ENCODE data around the gene PRDM15.

PRDM15 gene

GRCh38 chr21:41906770-41907169, 27.6 kb upstream of the PRDM15 start:
- FAIRE-seq: no peak

GRCh38 chr21:41903559-41904351, 24.6 kb upstream of the PRDM15 start:
- no peak for FAIRE-seq

- no peak for FAIRE-seq
These were observed 23.8 kb upstream of the PRDM15 start for GRCh38 chr21:41902946-41903345.

GRCh38 chr21:41901782-41902181, 22.6 kb upstream of the PRDM15 start:
- FAIRE-seq: no peak

- FAIRE-seq: no peak
These were observed 22.0 kb upstream of the PRDM15 start for GRCh38 chr21:41901099-41901498.

GRCh38 chr21:41900401-41900800, 21.3 kb upstream of the PRDM15 start:
- no peak for FAIRE-seq

GRCh38 chr21:41899426-41900202, 20.5 kb upstream of the PRDM15 start:
- no peak for FAIRE-seq

- no peak for FAIRE-seq
These were observed 19.9 kb upstream of the PRDM15 start for GRCh38 chr21:41898998-41899397.

GRCh38 chr21:41897700-41898099, 18.6 kb upstream of the PRDM15 start:
- no peak for FAIRE-seq

GRCh38 chr21:41897047-41897669, 18.0 kb upstream of the PRDM15 start:
- FAIRE-seq: no peak

- peak; percentile 95 for FAIRE-seq
These were observed 16.7 kb upstream of the PRDM15 start for GRCh38 chr21:41895643-41896493.

GRCh38 chr21:41894922-41895557, 15.9 kb upstream of the PRDM15 start:
- no peak for FAIRE-seq

GRCh38 chr21:41894511-41894910, 15.4 kb upstream of the PRDM15 start:
- FAIRE-seq: no peak

- FAIRE-seq: no peak
These were observed 13.6 kb upstream of the PRDM15 start for GRCh38 chr21:41892726-41893125.

- FAIRE-seq: no peak
These were observed 12.0 kb upstream of the PRDM15 start for GRCh38 chr21:41891132-41891531.

GRCh38 chr21:41890355-41890754, 11.2 kb upstream of the PRDM15 start:
- no peak for FAIRE-seq

GRCh38 chr21:41888749-41889376, 9.7 kb upstream of the PRDM15 start:
- no peak for FAIRE-seq

GRCh38 chr21:41887667-41888066, 8.5 kb upstream of the PRDM15 start:
- FAIRE-seq: no peak

- FAIRE-seq: no peak
These were observed 7.2 kb upstream of the PRDM15 start for GRCh38 chr21:41886328-41886727.

- no peak for FAIRE-seq
These were observed 6.3 kb upstream of the PRDM15 start for GRCh38 chr21:41885341-41886024.

- no peak for FAIRE-seq
These were observed 5.4 kb upstream of the PRDM15 start for GRCh38 chr21:41884501-41885030.
